ENCODE data around the gene CLTRN.

The CLTRN gene

DNA sequence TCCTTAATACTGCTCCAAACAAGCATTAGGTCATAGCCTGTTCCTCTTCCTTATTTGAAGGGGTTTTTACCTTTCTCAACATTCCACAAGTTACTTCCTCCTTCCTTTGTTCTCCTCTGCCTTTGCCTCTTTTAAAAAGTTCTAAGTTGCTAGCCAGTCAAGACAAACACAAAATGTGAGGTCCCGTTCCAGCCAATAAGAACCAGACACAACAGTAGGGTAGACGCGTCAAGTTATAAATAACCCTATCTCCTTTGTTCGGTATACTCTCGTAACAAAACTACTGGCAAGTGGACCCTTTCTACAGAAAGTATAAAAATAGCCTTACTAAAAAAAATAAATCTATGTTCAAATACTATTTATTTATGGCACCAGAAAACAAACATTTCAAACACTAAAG is 57.5 kb downstream of the CLTRN start:
- no peak for DNase-seq (ENCODE audit: low spot score)
- ChIA-PET POLR2A (ENCODE audit: low non-redundant PET) (no interaction called here), CTCF (no interaction called here)
- no peak overlapping the region for H3K27ac ChIP-seq
- TF ChIP-seq, protein P1, sequence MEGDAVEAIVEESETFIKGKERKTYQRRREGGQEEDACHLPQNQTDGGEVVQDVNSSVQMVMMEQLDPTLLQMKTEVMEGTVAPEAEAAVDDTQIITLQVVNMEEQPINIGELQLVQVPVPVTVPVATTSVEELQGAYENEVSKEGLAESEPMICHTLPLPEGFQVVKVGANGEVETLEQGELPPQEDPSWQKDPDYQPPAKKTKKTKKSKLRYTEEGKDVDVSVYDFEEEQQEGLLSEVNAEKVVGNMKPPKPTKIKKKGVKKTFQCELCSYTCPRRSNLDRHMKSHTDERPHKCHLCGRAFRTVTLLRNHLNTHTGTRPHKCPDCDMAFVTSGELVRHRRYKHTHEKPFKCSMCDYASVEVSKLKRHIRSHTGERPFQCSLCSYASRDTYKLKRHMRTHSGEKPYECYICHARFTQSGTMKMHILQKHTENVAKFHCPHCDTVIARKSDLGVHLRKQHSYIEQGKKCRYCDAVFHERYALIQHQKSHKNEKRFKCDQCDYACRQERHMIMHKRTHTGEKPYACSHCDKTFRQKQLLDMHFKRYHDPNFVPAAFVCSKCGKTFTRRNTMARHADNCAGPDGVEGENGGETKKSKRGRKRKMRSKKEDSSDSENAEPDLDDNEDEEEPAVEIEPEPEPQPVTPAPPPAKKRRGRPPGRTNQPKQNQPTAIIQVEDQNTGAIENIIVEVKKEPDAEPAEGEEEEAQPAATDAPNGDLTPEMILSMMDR (conservative IDR thresholded peaks at IDR 0.05; ENCODE audit: low read depth), result no peak

DNA sequence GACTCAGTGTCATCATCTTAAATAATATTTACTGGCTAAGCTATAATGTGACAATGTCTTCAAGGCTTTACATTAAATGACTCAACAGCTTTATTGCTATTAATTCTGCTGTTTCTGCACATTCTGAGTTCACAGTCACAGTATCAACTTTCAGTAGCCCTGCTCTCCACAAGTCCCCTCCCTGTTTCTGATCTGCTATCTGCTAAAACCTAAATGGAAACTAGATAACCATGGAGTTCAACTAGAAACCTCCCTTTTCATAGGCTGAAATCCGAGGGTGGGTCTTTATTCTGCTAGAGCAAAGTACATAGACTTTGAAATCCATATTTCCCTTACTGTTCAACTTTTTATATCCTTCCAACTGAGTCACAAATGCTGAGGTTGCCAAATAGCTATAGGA is 58.5 kb downstream of the CLTRN start:
- POLR2A ChIA-PET (ENCODE audit: low non-redundant PET), result interaction anchor here (0.6 kb wide), 1 partner anchor 111 kb away, joined by 3 read pairs; no protein-coding TSS in a partner anchor
- DNase-seq (ENCODE audit: low spot score), result no peak
- no peak overlapping the region for H3K27ac ChIP-seq
- CTCF ChIA-PET, result no interaction called here
- TF ChIP-seq, protein P1 (conservative IDR thresholded peaks at IDR 0.05; ENCODE audit: low read depth), result no peak

DNA sequence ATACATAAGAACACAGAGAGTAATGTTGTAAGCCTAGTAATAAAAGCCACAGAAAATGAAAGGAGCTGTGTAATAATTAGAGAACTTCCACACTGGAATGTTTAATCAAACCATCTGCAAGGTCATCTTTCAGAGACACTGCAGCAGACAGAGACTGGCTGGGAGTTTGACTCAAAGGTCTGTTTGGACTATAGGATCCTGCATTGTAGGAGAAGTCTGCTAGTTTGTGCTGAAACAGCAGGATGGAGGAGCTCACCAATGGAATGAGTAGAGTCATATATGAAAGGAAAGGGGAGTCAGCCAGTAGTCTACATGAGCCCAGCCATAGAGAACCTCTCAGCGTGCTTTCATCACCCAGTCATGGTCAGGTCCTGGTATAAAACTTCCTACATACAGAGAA is 59.4 kb downstream of the CLTRN start:
- TF ChIP-seq, protein P1 (conservative IDR thresholded peaks at IDR 0.05; ENCODE audit: low read depth), result no peak
- no peak for DNase-seq (ENCODE audit: low spot score)
- ChIA-PET POLR2A (ENCODE audit: low non-redundant PET) (no interaction called here), CTCF (no interaction called here)
- H3K27ac ChIP-seq, result no peak overlapping the region

DNA sequence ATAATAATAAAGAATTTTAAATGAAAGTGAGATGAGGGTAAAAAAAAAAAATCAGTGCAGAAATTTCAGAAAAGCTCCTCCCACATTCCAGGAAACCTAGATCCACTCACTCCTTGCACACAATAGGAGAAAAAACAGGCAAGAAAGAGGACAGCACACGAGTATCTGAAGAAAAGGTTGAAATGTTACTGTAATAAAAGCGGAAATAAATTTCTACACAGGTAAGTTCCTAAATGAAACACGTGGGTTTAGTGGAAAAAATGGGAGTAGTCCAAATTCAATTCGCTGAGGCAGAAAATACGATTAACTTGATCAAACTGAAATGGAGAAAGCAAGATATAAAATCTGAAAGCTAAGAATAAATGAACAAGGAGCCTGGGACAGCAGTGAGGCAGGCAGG is 61.8 kb downstream of the CLTRN start:
- TF ChIP-seq, protein P1 (conservative IDR thresholded peaks at IDR 0.05; ENCODE audit: low read depth), result no peak
- ChIA-PET CTCF (no interaction called here), POLR2A (ENCODE audit: low non-redundant PET) (no interaction called here)
- DNase-seq (ENCODE audit: low spot score), result no peak
- H3K27ac ChIP-seq, result no peak overlapping the region

DNA sequence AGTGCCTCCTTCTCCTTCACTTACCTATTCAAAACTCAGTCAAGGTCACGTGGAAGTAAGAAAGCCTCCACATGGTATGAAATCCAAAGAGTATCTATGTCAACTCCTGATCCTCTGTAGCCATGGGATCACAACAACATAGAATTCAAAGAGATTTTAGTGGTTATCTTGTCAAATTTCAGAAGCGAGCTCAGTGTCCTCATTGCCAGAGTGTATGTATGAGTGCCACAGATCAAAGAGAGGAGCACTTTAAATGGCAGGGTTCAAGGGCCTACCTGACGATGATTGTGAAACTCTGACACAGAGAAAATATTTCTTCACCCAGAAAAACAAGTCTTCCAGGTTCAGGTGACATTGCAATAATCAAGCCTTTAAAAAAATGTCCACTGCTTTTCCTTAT is 62.7 kb downstream of the CLTRN start:
- no peak for DNase-seq (ENCODE audit: low spot score)
- ChIA-PET POLR2A (ENCODE audit: low non-redundant PET) (no interaction called here), CTCF (interaction anchor here (0.5 kb wide), 1 partner anchor 92 kb away, joined by 3 read pairs; no protein-coding TSS in a partner anchor)
- TF ChIP-seq, protein P1 (conservative IDR thresholded peaks at IDR 0.05; ENCODE audit: low read depth), result no peak
- H3K27ac ChIP-seq, result no peak overlapping the region

DNA sequence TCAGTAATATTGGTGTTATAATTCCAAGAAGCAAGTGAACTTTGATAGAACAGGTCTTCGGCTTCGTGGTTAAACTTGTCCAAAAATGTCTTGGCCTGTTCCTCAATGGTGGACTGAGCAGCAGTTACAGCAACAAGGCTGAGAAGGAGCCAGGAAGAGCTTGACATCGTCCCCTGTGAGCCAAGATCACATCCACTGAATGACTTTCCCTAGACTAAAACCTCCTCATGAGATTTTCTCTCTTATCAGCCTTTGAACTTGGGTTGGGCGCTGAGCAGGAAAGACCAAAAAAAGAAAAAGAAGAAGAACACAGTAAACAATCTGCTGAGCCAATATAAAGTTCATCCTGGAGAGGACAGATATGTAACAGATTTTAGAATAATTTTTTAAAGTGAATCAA is 63.9 kb downstream of the CLTRN start, which contains the start of gene ACE2:
TSS of gene ACE2 (minus strand) at position 216 of the 400 bp plus-strand sequence. CDS start at position 167, 49 bp downstream.
- ChIA-PET CTCF (no interaction called here), POLR2A (ENCODE audit: low non-redundant PET) (no interaction called here)
- DNase-seq (ENCODE audit: low spot score), result no peak
- no peak within 1 kb of the TSS for H3K27ac ChIP-seq
- TF ChIP-seq, protein P1 (conservative IDR thresholded peaks at IDR 0.05; ENCODE audit: low read depth), result no peak

DNA sequence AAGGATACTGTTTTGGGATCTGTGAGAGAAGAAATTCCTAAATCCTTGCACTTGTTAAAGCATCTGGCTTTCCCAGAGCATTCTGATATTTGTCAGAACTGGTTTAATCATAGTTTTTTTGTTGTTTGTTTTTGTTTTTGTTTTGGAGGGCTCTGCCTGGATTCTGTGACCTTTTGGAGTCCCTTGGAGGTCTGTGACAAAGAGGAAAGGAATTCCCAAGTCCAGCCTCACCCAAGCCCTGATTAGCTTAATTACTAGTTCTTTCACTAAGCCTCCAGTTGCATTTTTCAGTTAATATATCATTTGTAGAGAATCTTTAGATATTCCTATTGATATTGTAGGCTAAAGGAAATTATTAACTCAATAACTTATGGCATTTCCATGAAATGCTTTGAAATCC is 64.6 kb downstream of the CLTRN start:
- DNase-seq (ENCODE audit: low spot score), result no peak
- no peak overlapping the region for H3K27ac ChIP-seq
- TF ChIP-seq, protein P1 (conservative IDR thresholded peaks at IDR 0.05; ENCODE audit: low read depth), result no peak
- CTCF ChIA-PET, result interaction anchor here (0.6 kb wide), 1 partner anchor 117 kb away, joined by 3 read pairs; no protein-coding TSS in a partner anchor
- POLR2A ChIA-PET (ENCODE audit: low non-redundant PET), result no interaction called here
